AG04449 (cell line): ENCODE measurements around the gene TSPEAR.

ENCODE experiments used
- CTCF ChIA-PET: fragments of 350-600 bp; formaldehyde crosslinking; extraction: SDS; loops from one replicate; lab custom pipeline; 2021; ENCODE audit warnings: antibody characterized with exemption; lab: Yijun Ruan, JAX
- POLR2A ChIA-PET: fragments of 400-600, 350-600 bp; formaldehyde crosslinking; extraction: SDS; loops from one replicate; lab custom pipeline; 2020; ENCODE audit warnings: antibody characterized with exemption, inconsistent platforms; lab: Yijun Ruan, JAX
- DNase-seq: peaks from one replicate; pipeline ENCODE4 v3.0.0-alpha.2; 2010; ENCODE audit warnings: low read depth, low spot score
- H3K4me3 ChIP-seq: 2 replicates; pipeline ENCODE4 v1.5.1; 2011; ENCODE audit warnings: low read depth, mild to moderate bottlenecking, control low read depth, low read length
- CTCF ChIP-seq: IDR thresholded peaks from one replicate; pipeline ENCODE4 v1.5.1; 2011; ENCODE audit warnings: mild to moderate bottlenecking, moderate library complexity, low read length, control low read depth, inconsistent platforms; ENCODE audit not compliant: insufficient read depth; ENCODE audit errors: missing control alignments

The TSPEAR gene

GRCh38 chr21:44713130-44713529 is 1.8 kb upstream of the TSPEAR start:
- no peak for DNase-seq
- POLR2A ChIA-PET: no interaction called here
- CTCF ChIA-PET: no interaction called here
- no peak overlapping the region for H3K4me3 ChIP-seq
- TF ChIP-seq CTCF: no peak

GRCh38 chr21:44712203-44713028 is 1.0 kb upstream of the TSPEAR start:
- ChIA-PET POLR2A (no interaction called here), CTCF (no interaction called here)
- DNase-seq: no peak

GRCh38 chr21:44710756-44711326 is 531 bp downstream of the TSPEAR start:
- ChIA-PET POLR2A (no interaction called here), CTCF (interaction anchor here (1.4 kb wide), 1 partner anchor 82 kb away, joined by 5 read pairs; no protein-coding TSS in a partner anchor)
- TF ChIP-seq CTCF: no peak
- no peak for DNase-seq
- H3K4me3 ChIP-seq: no peak overlapping the region

More at GRCh38 chr21:44712203-44713028, 1.0 kb upstream of the TSPEAR start:
- H3K4me3 ChIP-seq: no peak overlapping the region
- no peak for TF ChIP-seq CTCF

- no peak overlapping the region for H3K4me3 ChIP-seq
- no peak for DNase-seq
- CTCF ChIA-PET: interaction anchor here (1.4 kb wide), 1 partner anchor 83 kb away, joined by 5 read pairs; no protein-coding TSS in a partner anchor
- no peak for TF ChIP-seq CTCF
- POLR2A ChIA-PET: no interaction called here
These were observed 1.1 kb downstream of the TSPEAR start for GRCh38 chr21:44710294-44710665.

GRCh38 chr21:44709426-44710293 is 1.7 kb downstream of the TSPEAR start:
- CTCF ChIA-PET: interaction anchor here (1.4 kb wide), 1 partner anchor 84 kb away, joined by 5 read pairs; no protein-coding TSS in a partner anchor
- no peak for TF ChIP-seq CTCF
- H3K4me3 ChIP-seq: no peak overlapping the region
- POLR2A ChIA-PET: no interaction called here
- no peak for DNase-seq
